ENCODE data around the gene SYT12. TPM values are rescaled to one million over a fixed set of nuclear protein-coding genes. Genes with fewer than 3 reads are reported as not detected.

Gene SYT12
- total and polyA plus RNA-seq, 2 experiments from 2014 or later: 0.75 to 2.8 TPM

DNA sequence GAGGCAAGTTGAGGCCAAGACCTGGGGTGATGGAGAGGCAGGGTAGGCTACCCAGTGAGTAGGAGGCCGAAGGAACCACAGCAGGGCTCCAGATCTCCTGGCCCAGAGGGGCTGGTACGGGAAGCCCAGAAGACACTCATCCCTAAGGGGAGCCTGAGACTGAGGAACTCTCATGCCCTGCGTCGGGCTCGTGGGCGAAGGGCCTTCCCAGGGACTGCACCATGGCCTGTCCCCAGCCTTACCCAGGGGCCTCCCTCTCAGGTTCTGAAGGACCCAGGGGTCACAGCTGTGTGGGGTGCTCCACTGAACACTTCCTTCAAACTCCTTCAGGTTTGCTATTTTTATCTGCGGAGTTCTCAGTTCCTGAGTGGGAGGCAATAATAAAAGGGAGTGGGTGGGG lies 15.8 kb upstream of the SYT12 start:
- Histone ChIP-seq H3K4me3 (no peak overlapping the region), H3K9me3 (ENCODE audit: low read depth) (no peaks in the 10 kb centered on the region), H3K9me2 (ENCODE audit: insufficient read depth) (no peaks in the 10 kb centered on the region), H3K4me2 (ENCODE audit: unreplicated experiment) (no peak overlapping the region), H3K9ac (no peak overlapping the region), H2AFZ (no peak overlapping the region), H3K27ac (no peak overlapping the region), H3K79me2 (ENCODE audit: insufficient read depth) (no peaks in the 10 kb centered on the region), H3K36me3 (ENCODE audit: low read depth) (no peaks in the 10 kb centered on the region), H4K20me1 (ENCODE audit: insufficient read depth) (no peaks in the 10 kb centered on the region), H3K27me3 (replicated peaks; ENCODE audit: insufficient read depth) (no peaks in the 10 kb centered on the region), H3K4me1 (ENCODE audit: insufficient read depth) (no peaks in the 10 kb centered on the region), H3F3A (ENCODE audit: insufficient read depth) (no peaks in the 10 kb centered on the region)
- no peak for TF ChIP-seq EZH2phosphoT487 (IDR thresholded peaks at IDR 0.05; ENCODE audit: insufficient read depth, low read depth)
- no peak for TF ChIP-seq EZH2 (IDR thresholded peaks at IDR 0.05; ENCODE audit: insufficient read depth, poor library complexity, severe bottlenecking)
- WGBS, 2 experiments (ENCODE audit: low coverage in 1 of 2, low lambda C conversion rate in 2 of 2, missing lambda C conversion rate in 2 of 2): 88 to 91% methylated on average over 7 of the region's 7 CpGs
- DNase-seq: no peak
- in situ Hi-C loops (cut with MboI): no loop called here

DNA sequence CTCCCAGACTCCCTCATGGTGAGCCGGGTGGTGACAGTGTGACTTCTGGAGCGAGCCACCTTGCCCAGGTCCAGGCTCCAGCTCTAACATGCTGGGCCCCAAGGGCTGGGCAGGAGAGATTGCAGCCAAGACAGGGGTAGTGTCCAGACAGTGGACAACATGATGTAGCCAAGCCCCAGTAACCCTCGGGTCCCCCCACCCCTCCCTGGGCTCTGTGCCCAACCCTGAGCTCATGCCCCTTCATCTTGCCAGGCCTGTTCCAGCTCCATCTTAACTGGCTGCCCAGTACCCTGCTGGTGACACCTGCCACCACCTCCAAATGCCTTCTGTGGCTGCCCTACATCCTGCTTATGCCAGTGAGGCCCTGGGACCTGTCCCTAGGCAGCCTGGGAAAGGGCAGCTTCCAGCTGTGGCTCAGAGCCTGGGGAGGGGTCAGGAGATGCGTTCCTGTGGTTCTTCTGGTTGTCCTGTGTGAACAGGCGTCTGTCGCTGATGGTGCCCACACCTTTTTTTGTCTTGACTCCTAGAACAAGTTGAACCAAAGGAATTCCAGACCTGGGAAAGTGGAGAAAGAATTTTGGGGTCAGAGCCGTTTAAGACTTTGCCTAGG lies 12.5 kb upstream of the SYT12 start:
- Histone ChIP-seq H3K27ac (no peak overlapping the region), H3K9me3 (ENCODE audit: low read depth) (no peaks in the 10 kb centered on the region), H3K9ac (no peak overlapping the region), H2AFZ (no peak overlapping the region), H3K4me3 (no peak overlapping the region), H4K20me1 (ENCODE audit: insufficient read depth) (no peaks in the 10 kb centered on the region), H3K9me2 (ENCODE audit: insufficient read depth) (no peaks in the 10 kb centered on the region), H3K27me3 (replicated peaks; ENCODE audit: insufficient read depth) (no peaks in the 10 kb centered on the region), H3F3A (ENCODE audit: insufficient read depth) (no peaks in the 10 kb centered on the region), H3K4me1 (ENCODE audit: insufficient read depth) (no peaks in the 10 kb centered on the region), H3K79me2 (ENCODE audit: insufficient read depth) (no peaks in the 10 kb centered on the region), H3K4me2 (ENCODE audit: unreplicated experiment) (no peak overlapping the region), H3K36me3 (ENCODE audit: low read depth) (no peaks in the 10 kb centered on the region)
- WGBS, 2 experiments (ENCODE audit: low coverage in 1 of 2, low lambda C conversion rate in 2 of 2, missing lambda C conversion rate in 2 of 2): 66 to 74% methylated on average over 6 to 7 of the region's 7 CpGs
- TF ChIP-seq EZH2 (IDR thresholded peaks at IDR 0.05; ENCODE audit: insufficient read depth, poor library complexity, severe bottlenecking): no peak
- TF ChIP-seq EZH2phosphoT487 (IDR thresholded peaks at IDR 0.05; ENCODE audit: insufficient read depth, low read depth): no peak
- no peak for DNase-seq
- in situ Hi-C loops (cut with MboI): no loop called here

DNA sequence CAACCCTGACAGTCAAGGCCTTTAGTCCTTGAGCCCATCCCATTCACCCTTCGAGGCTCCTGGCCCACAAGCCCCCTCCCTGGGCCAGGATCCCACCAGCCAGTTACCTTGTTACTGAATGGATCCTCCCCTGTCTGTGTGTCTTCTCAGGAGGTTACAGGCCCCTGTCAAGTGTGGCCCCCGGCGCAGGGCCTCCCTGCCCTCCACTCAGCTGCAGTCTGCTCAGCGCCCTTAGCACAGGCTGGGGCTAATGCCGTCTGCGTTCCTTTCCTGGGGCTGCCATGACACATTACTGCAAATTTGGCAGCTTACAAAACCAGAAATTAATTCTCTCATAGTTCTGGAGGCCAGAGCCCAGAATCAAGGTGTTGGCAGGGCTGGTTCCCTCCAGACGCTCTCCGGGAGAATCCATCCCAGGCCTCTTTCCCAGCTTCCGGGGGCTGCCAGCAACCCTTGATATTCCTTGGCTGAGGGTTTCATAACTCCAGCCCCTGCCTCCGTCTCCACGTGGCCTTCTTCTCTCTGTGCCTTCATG lies 9.4 kb upstream of the SYT12 start:
- TF ChIP-seq EZH2phosphoT487 (IDR thresholded peaks at IDR 0.05; ENCODE audit: insufficient read depth, low read depth) (no peak), EZH2 (IDR thresholded peaks at IDR 0.05; ENCODE audit: insufficient read depth, poor library complexity, severe bottlenecking) (no peak)
- WGBS, 2 experiments (ENCODE audit: low coverage in 1 of 2, low lambda C conversion rate in 2 of 2, missing lambda C conversion rate in 2 of 2): 72 to 79% methylated on average over 11 of the region's 11 CpGs
- H3K36me3 ChIP-seq (ENCODE audit: low read depth): no peaks in the 10 kb centered on the region
- in situ Hi-C loops (cut with MboI): no loop called here
- H3K27ac ChIP-seq: no peak overlapping the region
- H3K4me2 ChIP-seq (ENCODE audit: unreplicated experiment): no peak overlapping the region
- no peaks in the 10 kb centered on the region for H3K4me1 ChIP-seq (ENCODE audit: insufficient read depth)
- H3F3A ChIP-seq (ENCODE audit: insufficient read depth): no peaks in the 10 kb centered on the region
- no peaks in the 10 kb centered on the region for H3K27me3 ChIP-seq (replicated peaks; ENCODE audit: insufficient read depth)
- H3K9me2 ChIP-seq (ENCODE audit: insufficient read depth): no peaks in the 10 kb centered on the region
- no peak overlapping the region for H3K4me3 ChIP-seq
- no peak overlapping the region for H2AFZ ChIP-seq
- no peak overlapping the region for H3K9ac ChIP-seq
- DNase-seq: no peak
- no peaks in the 10 kb centered on the region for H3K79me2 ChIP-seq (ENCODE audit: insufficient read depth)
- H4K20me1 ChIP-seq (ENCODE audit: insufficient read depth): no peaks in the 10 kb centered on the region
- no peaks in the 10 kb centered on the region for H3K9me3 ChIP-seq (ENCODE audit: low read depth)

DNA sequence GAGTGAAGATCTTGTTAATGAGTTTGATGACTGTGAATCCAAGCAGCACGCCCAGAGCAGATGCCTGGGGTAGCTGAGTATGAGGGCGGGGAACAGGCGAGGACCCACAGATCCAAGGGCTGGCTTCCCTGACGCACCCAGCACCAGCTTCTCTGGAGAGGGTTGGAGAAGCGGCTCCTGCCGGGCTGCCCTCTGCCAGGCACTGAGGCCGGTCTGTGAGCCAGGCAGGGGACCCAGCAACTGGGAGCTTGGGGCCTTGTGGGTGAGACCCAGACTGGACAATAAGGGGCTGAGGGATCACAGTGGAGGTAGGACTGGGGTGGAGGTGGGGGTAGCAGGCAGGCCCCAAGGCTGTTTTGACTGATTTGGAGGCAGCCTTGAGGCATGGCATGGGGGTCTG lies 8.6 kb upstream of the SYT12 start:
- no peaks in the 10 kb centered on the region for H3K36me3 ChIP-seq (ENCODE audit: low read depth)
- no peaks in the 10 kb centered on the region for H3K9me2 ChIP-seq (ENCODE audit: insufficient read depth)
- H3K9ac ChIP-seq: no peak overlapping the region
- no peak overlapping the region for H2AFZ ChIP-seq
- H4K20me1 ChIP-seq (ENCODE audit: insufficient read depth): no peaks in the 10 kb centered on the region
- H3K27me3 ChIP-seq (replicated peaks; ENCODE audit: insufficient read depth): no peaks in the 10 kb centered on the region
- no peak overlapping the region for H3K4me3 ChIP-seq
- H3F3A ChIP-seq (ENCODE audit: insufficient read depth): no peaks in the 10 kb centered on the region
- no peaks in the 10 kb centered on the region for H3K9me3 ChIP-seq (ENCODE audit: low read depth)
- H3K4me1 ChIP-seq (ENCODE audit: insufficient read depth): no peaks in the 10 kb centered on the region
- no peak overlapping the region for H3K4me2 ChIP-seq (ENCODE audit: unreplicated experiment)
- no peaks in the 10 kb centered on the region for H3K79me2 ChIP-seq (ENCODE audit: insufficient read depth)
- in situ Hi-C loops (cut with MboI): no loop called here
- TF ChIP-seq EZH2phosphoT487 (IDR thresholded peaks at IDR 0.05; ENCODE audit: insufficient read depth, low read depth) (no peak), EZH2 (IDR thresholded peaks at IDR 0.05; ENCODE audit: insufficient read depth, poor library complexity, severe bottlenecking) (no peak)
- no peak for DNase-seq
- H3K27ac ChIP-seq: no peak overlapping the region
- WGBS, 2 experiments (ENCODE audit: low coverage in 1 of 2, low lambda C conversion rate in 2 of 2, missing lambda C conversion rate in 2 of 2): 84 to 87% methylated on average over 7 of the region's 7 CpGs

Data from GM23248 (cell line).